A549 treated with CORT108297 at 1 μM for 4 hours (cell line): ENCODE data around the gene PGAM4. TPM values are rescaled to one million over a fixed set of nuclear protein-coding genes. Genes with fewer than 3 reads are reported as not detected.

Experiments
- total RNA-seq: library from RNA; stranded (reverse); fragments of 200-300 nt; extraction: Qiagen RNA extraction; gene quantifications from 5 replicates; pipeline ENCODE4 v1.2.3, GENCODE V29; 2022

The PGAM4 gene
- total RNA-seq: 0.32 to 0.46 TPM (median 0.43 TPM) in 5 replicates

GRCh38 chrX:77969538-77969937, at the start of gene PGAM4:
TSS of gene PGAM4 (minus strand) at chrX:77969638. CDS start at chrX:77969638, 0 bp downstream.

Other genes with a start within 250 kb of the PGAM4 start
- 15.1 to 23.5 TPM (median 21.0 TPM) in 5 replicates for gene ATRX, start 183.4 kb downstream of the PGAM4 start, total RNA-seq
- 36.1 to 46.4 TPM (median 39.3 TPM) in 5 replicates for gene MAGT1, start 74.2 kb downstream of the PGAM4 start, total RNA-seq
- 534 to 643 TPM (median 572 TPM) in 5 replicates for gene COX7B, start 70.2 kb downstream of the PGAM4 start, total RNA-seq
- gene ATP7A, start 58.9 kb downstream of the PGAM4 start, total RNA-seq: 2.5 to 3.4 TPM (median 3.1 TPM) in 5 replicates
- gene PGK1, start 134.6 kb upstream of the PGAM4 start, total RNA-seq: 561 to 601 TPM (median 563 TPM) in 5 replicates
- gene TAF9B, start 170.0 kb upstream of the PGAM4 start, total RNA-seq: 12.2 to 13.6 TPM (median 12.6 TPM) in 5 replicates